ENCODE results near the gene CUX1.

GRCh38 chr7:101936223-101936610 is 118.8 kb downstream of the CUX1 start:
- TF ChIP-seq POLR2AphosphoS5 (IDR thresholded peaks at IDR 0.05) (no peak), CTCF (IDR thresholded peaks at IDR 0.05) (no peak), POLR2A (IDR thresholded peaks at IDR 0.05) (no peak), EP300 (IDR thresholded peaks at IDR 0.05) (no peak)

All from suprapubic skin (tissue), 4 donors.